IMR-90 (cell line): ENCODE measurements around the gene CNFN. TPM values are rescaled to one million over a fixed set of nuclear protein-coding genes. Genes with fewer than 3 reads are reported as not detected.
"Not testable (repeated sequence)": the region's sequence is repeated elsewhere in the genome, so short reads cannot be mapped to it uniquely, and the experiment has no call there.

Experiments
- ATAC-seq: fragments of 200-7000 bp; cut with Tn5 transposase; 2 replicates; pipeline ENCODE4 v1.9.1; 2020; ENCODE audit warnings: low read depth, mild to moderate bottlenecking, moderate library complexity
- BruUV-seq: library from RNA; stranded (reverse); fragments of 400-500 nt; replicated peaks from 2 replicates; lab custom pipeline; 2021; lab: Mats Ljungman, UMichigan
- CTCF ChIA-PET: fragments of 300-600 bp; formaldehyde crosslinking; extraction: SDS; loops from one replicate; lab custom pipeline; 2021; ENCODE audit warnings: antibody characterized with exemption; lab: Yijun Ruan, JAX
- POLR2A ChIA-PET: fragments of 300-600 bp; sonication (Branson Sonifier 250); formaldehyde crosslinking; loops from one replicate; lab custom pipeline; 2022; ENCODE audit warnings: antibody characterized with exemption; ENCODE audit not compliant: unreplicated experiment; lab: Charles Lee
- DNase-seq: peaks from one replicate; pipeline ENCODE4 v3.0.0; 2013
- H2AFZ ChIP-seq: replicated peaks from 2 replicates; pipeline ENCODE3; 2013; ENCODE audit warnings: low read length, mild to moderate bottlenecking; ENCODE audit not compliant: poor library complexity
- H2AK5ac ChIP-seq: 2 replicates; pipeline ENCODE4 v1.6.1; 2013; ENCODE audit warnings: low read depth, low read length, inconsistent platforms
- H2AK9ac ChIP-seq: replicated peaks from 2 replicates; pipeline ENCODE3; 2013; ENCODE audit warnings: mild to moderate bottlenecking, low read depth, low read length, moderate library complexity; ENCODE audit not compliant: poor library complexity
- H2BK120ac ChIP-seq: 2 replicates; pipeline ENCODE4 v1.6.1; 2013; ENCODE audit warnings: low read depth, low read length, inconsistent platforms
- H2BK15ac ChIP-seq: 3 replicates; pipeline ENCODE4 v1.6.1; 2013; ENCODE audit warnings: low read depth, low read length, inconsistent platforms
- H2BK20ac ChIP-seq: 2 replicates; pipeline ENCODE4 v1.6.1; 2013; ENCODE audit warnings: low read depth, mild to moderate bottlenecking, inconsistent platforms, low read length, moderate library complexity
- H2BK5ac ChIP-seq: 2 replicates; pipeline ENCODE4 v1.6.1; 2013; ENCODE audit warnings: mild to moderate bottlenecking, low read depth, low read length, inconsistent platforms; ENCODE audit not compliant: poor library complexity, severe bottlenecking
- H3K14ac ChIP-seq: replicated peaks from 2 replicates; pipeline ENCODE4 v1.6.1; 2013; ENCODE audit warnings: low read depth, low read length, inconsistent platforms
- H3K18ac ChIP-seq: 2 replicates; pipeline ENCODE4 v1.6.1; 2013; ENCODE audit warnings: low read depth, low read length, control low read depth
- H3K23ac ChIP-seq: 2 replicates; pipeline ENCODE4 v1.6.1; 2013; ENCODE audit warnings: low read depth, low read length, inconsistent platforms
- H3K27ac ChIP-seq: 2 replicates; pipeline ENCODE4 v1.5.1; 2013; ENCODE audit warnings: mild to moderate bottlenecking, control low read depth, low read length; ENCODE audit not compliant: insufficient read depth
- H3K27me3 ChIP-seq: 2 replicates; pipeline ENCODE4 v1.6.1; 2013; ENCODE audit warnings: low read length; ENCODE audit not compliant: control insufficient read depth, insufficient read depth
- H3K36me3 ChIP-seq: 2 replicates; pipeline ENCODE4 v1.6.1; 2013; ENCODE audit warnings: low read length, mixed read lengths; ENCODE audit not compliant: control insufficient read depth, insufficient read depth
- H3K4ac ChIP-seq: 2 replicates; pipeline ENCODE4 v1.6.1; 2013; ENCODE audit warnings: low read depth, low read length, inconsistent platforms
- H3K4me1 ChIP-seq: 2 replicates; pipeline ENCODE4 v1.6.1; 2013; ENCODE audit warnings: low read length, mixed read lengths; ENCODE audit not compliant: control insufficient read depth, insufficient read depth
- H3K4me2 ChIP-seq: 2 replicates; pipeline ENCODE4 v1.6.1; 2013; ENCODE audit warnings: low read depth, mild to moderate bottlenecking, control low read depth, low read length, moderate library complexity
- H3K4me3 ChIP-seq: 2 replicates; pipeline ENCODE4 v1.5.1; 2013; ENCODE audit warnings: low read depth, mild to moderate bottlenecking, control low read depth, low read length, moderate library complexity; ENCODE audit not compliant: insufficient read depth
- H3K56ac ChIP-seq: 2 replicates; pipeline ENCODE4 v1.6.1; 2013; ENCODE audit warnings: low read length, inconsistent platforms; ENCODE audit not compliant: insufficient read depth; ENCODE audit errors: extremely low read depth
- H3K79me1 ChIP-seq, 2 experiments: 2 replicates each; pipeline ENCODE4 v1.6.1; 2013; ENCODE audit warnings: low read length in 2 of 2, inconsistent platforms in 1 of 2, low read depth in 1 of 2
- H3K9ac ChIP-seq: 2 replicates; pipeline ENCODE4 v1.6.1; 2013; ENCODE audit warnings: low read depth, low read length, control low read depth
- H3K9me1 ChIP-seq: 2 replicates; pipeline ENCODE4 v1.6.1; 2013; ENCODE audit warnings: low read length, inconsistent platforms; ENCODE audit not compliant: insufficient read depth
- H3K9me3 ChIP-seq: 2 replicates; pipeline ENCODE4 v1.6.1; 2013; ENCODE audit warnings: low read length; ENCODE audit not compliant: control insufficient read depth, insufficient read depth
- H4K20me1 ChIP-seq: 2 replicates; pipeline ENCODE4 v1.6.1; 2013; ENCODE audit warnings: low read length, inconsistent platforms; ENCODE audit not compliant: insufficient read depth
- H4K5ac ChIP-seq: 2 replicates; pipeline ENCODE4 v1.6.1; 2013; ENCODE audit warnings: mild to moderate bottlenecking, low read depth, low read length, control low read depth
- H4K8ac ChIP-seq, 2 experiments: 2 replicates each; pipeline ENCODE4 v1.6.1; 2013; ENCODE audit warnings: low read depth in 2 of 2, low read length in 2 of 2, control low read depth in 1 of 2, inconsistent platforms in 1 of 2
- H4K91ac ChIP-seq: 2 replicates; pipeline ENCODE4 v1.6.1; 2013; ENCODE audit warnings: low read depth, low read length, inconsistent platforms; ENCODE audit not compliant: insufficient read depth
- whole genome bisulfite sequencing, 2 experiments: methylation state at CpG; one replicate each; pipeline versions ENCODE4 v1.1.5 to v1.1.7; 2013; ENCODE audit warnings: missing lambda C conversion rate in 2 of 2; ENCODE audit not compliant: insufficient read length in 1 of 2; ENCODE audit errors: extremely low coverage in 2 of 2; 5-methylcytosine and 5-hydroxymethylcytosine counted together
- dilution Hi-C: fragments of 300-500 bp; cut with HindIII; formaldehyde crosslinking; loops from one replicate; pipeline ENCODE4 v1.14.3; 2018; ENCODE audit warnings: low sequenced_read_pairs; ENCODE audit not compliant: unreplicated experiment
- in situ Hi-C: fragments of 300-500 bp; cut with MboI; formaldehyde crosslinking; loops from 3 replicates; pipeline ENCODE4 v1.14.3; 2019; ENCODE audit warnings: low sequenced_read_pairs, inconsistent platforms, mixed read lengths
- intact Hi-C: fragments of 100-400 bp; cut with micrococcal nuclease; formaldehyde crosslinking; loops from 2 replicates; pipeline ENCODE4 v1.10.0; 2022
- microRNA-seq, 2 experiments: library from miRNA; stranded (forward) in 1 of 2; unstranded in 1 of 2; fragments of 10-50 nt in 1 of 2; fragments of <30 nt in 1 of 2; gene quantifications in 1 of 2; microRNA quantifications in 1 of 2; one replicate each; pipeline versions ENCODE3 to v1.1.0; 2013 to 2020; ENCODE audit not compliant: insufficient read depth in 1 of 2, insufficient read length in 1 of 2, unreplicated experiment in 1 of 2
- polyA plus RNA-seq, 3 experiments: library from polyadenylated mRNA; depleted of rRNA; stranded (reverse); fragments of >200 nt; gene quantifications; 2 replicates each; pipeline ENCODE4 v1.2.3, GENCODE V29; 2012; ENCODE audit warnings: low replicate concordance in 1 of 3
- small RNA-seq, 5 experiments: library from RNA; depleted of rRNA; stranded (forward); fragments of <200 nt; gene quantifications; one replicate each; pipeline ENCODE3, GENCODE V24; 2012
- total RNA-seq: library from RNA; depleted of rRNA; stranded (reverse); fragments of >200 nt; gene quantifications from 2 replicates; pipeline ENCODE4 v1.2.3, GENCODE V29; 2012; rRNA removed

The CNFN gene
- total and polyA plus RNA-seq, 2 of the 4 experiments (the other 2 are of a cell fraction): 1.2 TPM; not detected in 1

DNA sequence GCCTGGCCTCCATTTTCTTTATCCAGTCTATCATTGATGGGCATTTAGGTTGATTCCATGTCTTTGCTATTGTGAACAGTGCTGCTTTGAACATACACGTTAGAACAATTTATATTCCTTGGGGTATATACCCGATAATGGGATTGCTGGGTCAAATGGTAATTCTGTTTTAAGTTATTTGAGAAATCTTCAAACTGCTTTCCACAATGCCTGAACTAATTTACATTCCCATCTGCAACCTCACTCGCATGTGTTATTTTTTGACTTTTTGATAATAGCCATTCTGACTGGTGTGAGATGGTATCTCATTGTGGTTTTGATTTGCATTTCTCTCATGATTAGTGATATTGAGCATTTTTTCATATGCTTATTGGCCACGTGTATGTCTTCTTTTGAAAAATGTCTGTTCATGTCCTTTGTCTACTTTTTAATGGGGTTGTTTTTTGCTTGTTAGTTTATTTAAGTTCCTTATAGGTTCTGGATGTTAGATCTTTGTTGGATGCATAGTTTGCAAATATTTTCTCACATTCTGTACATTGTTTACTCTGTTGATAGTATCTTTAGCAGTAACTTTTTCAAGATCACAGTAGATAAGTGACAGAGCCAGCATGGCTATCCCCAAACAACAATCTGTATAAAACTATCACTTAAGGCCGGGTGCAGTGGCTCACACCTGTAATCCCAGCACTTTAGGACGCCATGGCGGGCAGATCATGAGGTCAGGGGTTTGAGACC, 50.8 kb downstream of the CNFN start:
- in situ Hi-C loops, dilution Hi-C loops, H3K18ac ChIP-seq, H2BK5ac ChIP-seq, H2AK5ac ChIP-seq, H3K4me1 ChIP-seq, H3K27me3 ChIP-seq, H2BK20ac ChIP-seq, H3K79me1 ChIP-seq, H3K9me1 ChIP-seq, H2AK9ac ChIP-seq, H2BK15ac ChIP-seq, H4K91ac ChIP-seq, H3K4me3 ChIP-seq, H2AFZ ChIP-seq, H4K5ac ChIP-seq, H3K14ac ChIP-seq, H3K4me2 ChIP-seq, H3K9me3 ChIP-seq, H2BK120ac ChIP-seq, H3K23ac ChIP-seq, BruUV-seq, DNase-seq, H3K27ac ChIP-seq, POLR2A ChIA-PET, H4K20me1 ChIP-seq, H3K56ac ChIP-seq, H4K8ac ChIP-seq, ATAC-seq, H3K4ac ChIP-seq, intact Hi-C loops, H3K9ac ChIP-seq: not testable (repeated sequence)
- peaks cover 27% of the 10 kb centered on the region for H3K36me3 ChIP-seq
- no CpG with 5 or more reads among the region's 7 CpGs for WGBS, 2 experiments
- CTCF ChIA-PET: interaction anchor here (1.0 kb wide), 1 partner anchor 8 kb away, joined by 4 read pairs; no protein-coding TSS in a partner anchor

Small RNA genes within 50 kb of the gene (microRNA-seq; reads per million reads assigned to microRNA genes)
- gene MIR8077: 0 reads per million in 2 experiments

Small RNA genes within 50 kb of the gene (small RNA-seq; reads per million reads assigned to genes)
- gene MIR8077: 0 to 0.08 (median 0) reads per million in 5 experiments

Other genes with a start within 250 kb of the CNFN start
- gene DEDD2, start 172.6 kb downstream of the CNFN start, total RNA-seq: 8.1 and 8.2 TPM in 2 replicates
- 21.0 and 26.1 TPM in 2 replicates for gene DEDD2, start 172.6 kb downstream of the CNFN start, polyA plus RNA-seq (2012; rRNA removed)
- gene ZNF526, start 170.0 kb downstream of the CNFN start, total RNA-seq: 13.6 and 14.2 TPM in 2 replicates
- gene ZNF526, start 170.0 kb downstream of the CNFN start, polyA plus RNA-seq (2012; rRNA removed): 6.8 and 7.3 TPM in 2 replicates
- 6.9 and 8.1 TPM in 2 replicates for gene GSK3A, start 147.7 kb downstream of the CNFN start, total RNA-seq
- 41.4 and 43.3 TPM in 2 replicates for gene GSK3A, start 147.7 kb downstream of the CNFN start, polyA plus RNA-seq (2012; rRNA removed)
- 5.2 and 6.1 TPM in 2 replicates for gene ERF, start 135.2 kb downstream of the CNFN start, total RNA-seq
- 32.4 and 50.9 TPM in 2 replicates for gene ERF, start 135.2 kb downstream of the CNFN start, polyA plus RNA-seq (2012; rRNA removed)
- gene CIC, start 121.0 kb downstream of the CNFN start, total RNA-seq: 1.8 and 2.5 TPM in 2 replicates
- gene CIC, start 121.0 kb downstream of the CNFN start, polyA plus RNA-seq (2012; rRNA removed): 23.2 and 27.3 TPM in 2 replicates
- gene PRR19, start 88.2 kb downstream of the CNFN start, total RNA-seq: 0.28 and 0.36 TPM in 2 replicates
- 1.6 and 1.8 TPM in 2 replicates for gene PRR19, start 88.2 kb downstream of the CNFN start, polyA plus RNA-seq (2012; rRNA removed)
- gene PAFAH1B3, start 87.7 kb downstream of the CNFN start, total RNA-seq: 71.2 and 76.4 TPM in 2 replicates
- 64.3 and 69.7 TPM in 2 replicates for gene PAFAH1B3, start 87.7 kb downstream of the CNFN start, polyA plus RNA-seq (2012; rRNA removed)
- gene TMEM145, start 77.0 kb downstream of the CNFN start, total RNA-seq: under 0.01 and 2.5 TPM in 2 replicates
- 0.09 and 0.41 TPM in 2 replicates for gene TMEM145, start 77.0 kb downstream of the CNFN start, polyA plus RNA-seq (2012; rRNA removed)
- 2.3 and 2.5 TPM in 2 replicates for gene MEGF8, start 64.7 kb downstream of the CNFN start, total RNA-seq
- gene MEGF8, start 64.7 kb downstream of the CNFN start, polyA plus RNA-seq (2012; rRNA removed): 12.5 and 13.7 TPM in 2 replicates
- 0.83 and 1.1 TPM in 2 replicates for gene LIPE, start 37.1 kb upstream of the CNFN start, total RNA-seq
- 5.4 and 5.9 TPM in 2 replicates for gene LIPE, start 37.1 kb upstream of the CNFN start, polyA plus RNA-seq (2012; rRNA removed)
- not detected in 2 replicates for gene CXCL17, start 52.6 kb upstream of the CNFN start, total RNA-seq
- not detected in 2 replicates for gene CXCL17, start 52.6 kb upstream of the CNFN start, polyA plus RNA-seq (2012; rRNA removed)
- gene CEACAM1, start 138.2 kb upstream of the CNFN start, total RNA-seq: not detected in 2 replicates
- not detected in 2 replicates for gene CEACAM1, start 138.2 kb upstream of the CNFN start, polyA plus RNA-seq (2012; rRNA removed)
- not detected in 2 replicates for gene CEACAM8, start 204.6 kb upstream of the CNFN start, total RNA-seq
- not detected in 2 replicates for gene CEACAM8, start 204.6 kb upstream of the CNFN start, polyA plus RNA-seq (2012; rRNA removed)